ENCODE measurements around the gene FRRS1L.
A peak's percentile ranks its signal among the peaks of the same experiment; 100 is the strongest.

FRRS1L gene

GRCh38 chr9:109176963-109177362, 9.9 kb upstream of the FRRS1L start:
- no peak for DNase-seq (ENCODE audit: low read depth)
- no peak overlapping the region for H3K4me3 ChIP-seq (ENCODE audit: low read length)
- no peak for TF ChIP-seq CTCF (conservative IDR thresholded peaks at IDR 0.05; ENCODE audit: low read depth, low read length)

GRCh38 chr9:109176386-109176785, 9.3 kb upstream of the FRRS1L start:
- DNase-seq (ENCODE audit: low read depth), result no peak
- H3K4me3 ChIP-seq (ENCODE audit: low read length), result no peak overlapping the region
- no peak for TF ChIP-seq CTCF (conservative IDR thresholded peaks at IDR 0.05; ENCODE audit: low read depth, low read length)

- no peak for TF ChIP-seq CTCF (conservative IDR thresholded peaks at IDR 0.05; ENCODE audit: low read depth, low read length)
- no peak for DNase-seq (ENCODE audit: low read depth)
These were observed 5.9 kb upstream of the FRRS1L start for GRCh38 chr9:109172935-109173334.

GRCh38 chr9:109171926-109172325, 4.9 kb upstream of the FRRS1L start:
- DNase-seq (ENCODE audit: low read depth), result no peak
- TF ChIP-seq CTCF (conservative IDR thresholded peaks at IDR 0.05; ENCODE audit: low read depth, low read length), result no peak
- H3K4me3 ChIP-seq (ENCODE audit: low read length), result no peak overlapping the region

More at GRCh38 chr9:109172935-109173334, 5.9 kb upstream of the FRRS1L start:
- no peak overlapping the region for H3K4me3 ChIP-seq (ENCODE audit: low read length)

- no peak overlapping the region for H3K4me3 ChIP-seq (ENCODE audit: low read length)
- no peak for TF ChIP-seq CTCF (conservative IDR thresholded peaks at IDR 0.05; ENCODE audit: low read depth, low read length)
- DNase-seq (ENCODE audit: low read depth), result no peak
These were observed 1.1 kb upstream of the FRRS1L start for GRCh38 chr9:109168170-109168569.

- H3K4me3 ChIP-seq (ENCODE audit: low read length), result no peak overlapping the region
- no peak for TF ChIP-seq CTCF (conservative IDR thresholded peaks at IDR 0.05; ENCODE audit: low read depth, low read length)
- DNase-seq (ENCODE audit: low read depth), result no peak
These were observed 667 bp upstream of the FRRS1L start for GRCh38 chr9:109167716-109168115.

- no peak for DNase-seq (ENCODE audit: low read depth)
- H3K4me3 ChIP-seq (ENCODE audit: low read length), result peak overlapping the region; percentile 14
- TF ChIP-seq CTCF (conservative IDR thresholded peaks at IDR 0.05; ENCODE audit: low read depth, low read length), result no peak
These were observed 778 bp downstream of the FRRS1L start for GRCh38 chr9:109166171-109166770.
